Panc1 (cell line): ENCODE results near the gene NEGR1. TPM values are rescaled to one million over a fixed set of nuclear protein-coding genes. Genes with fewer than 3 reads are reported as not detected.

Experiments
- ATAC-seq: fragments of 200-7000 bp; cut with Tn5 transposase; 2 replicates; pipeline ENCODE4 v1.9.1; 2020; ENCODE audit warnings: mild to moderate bottlenecking, moderate library complexity
- BruUV-seq: library from RNA; stranded (reverse); fragments of 400-500 nt; replicated peaks from 2 replicates; lab custom pipeline; 2021; lab: Mats Ljungman, UMichigan
- CTCF ChIA-PET: fragments of 300-600 bp; sonication (Branson Sonifier 250); formaldehyde crosslinking; loops from one replicate; lab custom pipeline; 2022; ENCODE audit warnings: antibody characterized with exemption; lab: Charles Lee
- POLR2A ChIA-PET: fragments of 300-600 bp; sonication (Branson Sonifier 250); formaldehyde crosslinking; loops from one replicate; lab custom pipeline; 2022; ENCODE audit warnings: antibody characterized with exemption; lab: Charles Lee
- DNase-seq: peaks from one replicate; pipeline ENCODE4 v3.0.0-alpha.2; 2010; ENCODE audit warnings: low read depth, low spot score
- H3K27ac ChIP-seq: 2 replicates; pipeline ENCODE4 v1.5.1; 2011; ENCODE audit warnings: mild to moderate bottlenecking, low read length, inconsistent platforms
- H3K27me3 ChIP-seq: fragments of 200-500 bp; sonication (Bioruptor generic); 2 replicates; pipeline ENCODE4 v1.6.0; 2014; ENCODE audit warnings: low read length, inconsistent platforms; ENCODE audit not compliant: control insufficient read depth, insufficient read depth
- H3K36me3 ChIP-seq: fragments of 200-500 bp; sonication (Bioruptor generic); 2 replicates; pipeline ENCODE4 v1.5.1; 2014; ENCODE audit warnings: inconsistent platforms, mild to moderate bottlenecking, low read length, moderate library complexity; ENCODE audit not compliant: control insufficient read depth, insufficient read depth
- H3K4me1 ChIP-seq: 2 replicates; pipeline ENCODE4 v1.5.1; 2011; ENCODE audit warnings: inconsistent platforms, mild to moderate bottlenecking, low read length, moderate library complexity; ENCODE audit not compliant: control insufficient read depth, insufficient read depth
- H3K4me3 ChIP-seq, 2 experiments: 2 replicates each; pipeline ENCODE4 v1.5.1; 2011 to 2012; ENCODE audit warnings: low read depth in 2 of 2, low read length in 2 of 2, mild to moderate bottlenecking in 2 of 2, inconsistent platforms in 1 of 2, moderate library complexity in 1 of 2
- H3K9me3 ChIP-seq: fragments of 200-500 bp; sonication (Bioruptor generic); 2 replicates; pipeline ENCODE4 v1.5.1; 2014; ENCODE audit warnings: low read depth, mild to moderate bottlenecking, inconsistent platforms, low read length, moderate library complexity; ENCODE audit not compliant: control insufficient read depth, insufficient read depth
- POLR2AphosphoS5 ChIP-seq: IDR thresholded peaks from 2 replicates; pipeline ENCODE4 v1.6.1; 2012; ENCODE audit warnings: mild to moderate bottlenecking, low read depth, low read length, moderate library complexity
- REST ChIP-seq, 2 experiments: IDR thresholded peaks; 2 replicates each; pipeline ENCODE4 v1.6.1; 2011 to 2012; ENCODE audit warnings: low read depth in 2 of 2, control low read depth in 1 of 2, low read length in 1 of 2, mild to moderate bottlenecking in 1 of 2, moderate library complexity in 1 of 2; ENCODE audit not compliant: insufficient read depth in 1 of 2
- SIN3A ChIP-seq: IDR thresholded peaks from 2 replicates; pipeline ENCODE4 v1.6.1; 2012; ENCODE audit warnings: low read depth, mild to moderate bottlenecking, low read length, moderate library complexity, borderline replicate concordance; ENCODE audit not compliant: insufficient read depth
- TCF7L2 ChIP-seq: IDR thresholded peaks from 2 replicates; pipeline ENCODE4 v1.6.1; 2011; ENCODE audit warnings: mild to moderate bottlenecking, low read depth, low read length, inconsistent platforms
- in situ Hi-C: cut with HindIII; loops from 2 replicates; pipeline ENCODE4 v1.10.0; 2016; ENCODE audit warnings: low sequenced_read_pairs, low pct_unique_long_range_greater_than_20kb
- intact Hi-C: fragments of 100-400 bp; cut with micrococcal nuclease; formaldehyde crosslinking; loops from one replicate; pipeline ENCODE4 v1.10.0; 2022; ENCODE audit not compliant: unreplicated experiment
- total RNA-seq: library from RNA; stranded (reverse); gene quantifications from one replicate; pipeline ENCODE4 v1.2.1, GENCODE V29; 2021; ENCODE audit not compliant: unreplicated experiment
- TF ChIP-seq, protein P1 (sequence below): fragments of 450-650 bp; IDR thresholded peaks from 2 replicates; pipeline ENCODE4 v1.5.1; 2017; ENCODE audit warnings: mild to moderate bottlenecking

NEGR1 gene
- total RNA-seq, 1 experiment from 2014 or later = 2.7 TPM

GRCh38 chr1:71781450-71781849, 500.9 kb downstream of the NEGR1 start:
- intact Hi-C loops = no loop called here
- Histone ChIP-seq H3K27me3 (no peaks in the 10 kb centered on the region), H3K4me3 (no peak overlapping the region), H3K27ac (no peak overlapping the region), H3K9me3 (no peaks in the 10 kb centered on the region), H3K36me3 (no peaks in the 10 kb centered on the region), H3K4me1 (no peaks in the 10 kb centered on the region)
- no peak for ATAC-seq
- in situ Hi-C loops = no loop called here
- CTCF ChIA-PET = no interaction called here
- no peak for DNase-seq
- POLR2A ChIA-PET = no interaction called here
- no peak for TF ChIP-seq SIN3A
- TF ChIP-seq TCF7L2 = no peak
- TF ChIP-seq REST (IDR thresholded peaks at IDR 0.05; ENCODE audit: insufficient read depth in 1 of 2, low read depth in 2 of 2, low read length in 1 of 2) = no peak
- TF ChIP-seq POLR2AphosphoS5 = no peak
- TF ChIP-seq, protein P1, sequence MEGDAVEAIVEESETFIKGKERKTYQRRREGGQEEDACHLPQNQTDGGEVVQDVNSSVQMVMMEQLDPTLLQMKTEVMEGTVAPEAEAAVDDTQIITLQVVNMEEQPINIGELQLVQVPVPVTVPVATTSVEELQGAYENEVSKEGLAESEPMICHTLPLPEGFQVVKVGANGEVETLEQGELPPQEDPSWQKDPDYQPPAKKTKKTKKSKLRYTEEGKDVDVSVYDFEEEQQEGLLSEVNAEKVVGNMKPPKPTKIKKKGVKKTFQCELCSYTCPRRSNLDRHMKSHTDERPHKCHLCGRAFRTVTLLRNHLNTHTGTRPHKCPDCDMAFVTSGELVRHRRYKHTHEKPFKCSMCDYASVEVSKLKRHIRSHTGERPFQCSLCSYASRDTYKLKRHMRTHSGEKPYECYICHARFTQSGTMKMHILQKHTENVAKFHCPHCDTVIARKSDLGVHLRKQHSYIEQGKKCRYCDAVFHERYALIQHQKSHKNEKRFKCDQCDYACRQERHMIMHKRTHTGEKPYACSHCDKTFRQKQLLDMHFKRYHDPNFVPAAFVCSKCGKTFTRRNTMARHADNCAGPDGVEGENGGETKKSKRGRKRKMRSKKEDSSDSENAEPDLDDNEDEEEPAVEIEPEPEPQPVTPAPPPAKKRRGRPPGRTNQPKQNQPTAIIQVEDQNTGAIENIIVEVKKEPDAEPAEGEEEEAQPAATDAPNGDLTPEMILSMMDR = no peak
- BruUV-seq = no TSS peak

DNA sequence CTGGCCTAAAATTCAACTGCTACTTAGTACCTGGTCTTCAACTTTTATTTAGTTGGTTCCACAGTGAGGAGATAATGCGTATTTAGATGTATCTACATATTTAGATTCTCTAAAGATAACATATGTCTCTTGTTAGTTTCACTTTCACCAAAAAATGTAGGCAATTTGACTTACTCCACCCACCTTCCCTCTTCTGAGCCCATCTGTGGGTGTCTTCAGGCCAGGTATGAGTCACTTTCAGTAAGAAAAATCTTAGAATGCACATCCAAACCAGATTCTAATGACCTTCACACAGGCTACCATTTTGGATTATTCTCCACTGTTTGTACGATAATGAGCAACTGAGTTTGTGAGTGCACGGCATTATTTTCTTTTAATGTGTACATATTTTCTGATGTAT, 501.7 kb downstream of the NEGR1 start:
- ATAC-seq (no peak), DNase-seq (no peak)
- Histone ChIP-seq H3K9me3 (no peaks in the 10 kb centered on the region), H3K4me3 (no peak overlapping the region), H3K27ac (no peak overlapping the region), H3K4me1 (no peaks in the 10 kb centered on the region), H3K27me3 (no peaks in the 10 kb centered on the region), H3K36me3 (no peaks in the 10 kb centered on the region)
- no TSS peak for BruUV-seq
- intact Hi-C loops = no loop called here
- in situ Hi-C loops = no loop called here
- ChIA-PET POLR2A (no interaction called here), CTCF (no interaction called here)
- TF ChIP-seq TCF7L2 = no peak
- no peak for TF ChIP-seq SIN3A
- TF ChIP-seq REST (IDR thresholded peaks at IDR 0.05; ENCODE audit: insufficient read depth in 1 of 2, low read depth in 2 of 2, low read length in 1 of 2) = no peak
- no peak for TF ChIP-seq POLR2AphosphoS5
- TF ChIP-seq, protein P1 = no peak
